ENCODE results near the gene CSTPP1.

CSTPP1 gene

DNA sequence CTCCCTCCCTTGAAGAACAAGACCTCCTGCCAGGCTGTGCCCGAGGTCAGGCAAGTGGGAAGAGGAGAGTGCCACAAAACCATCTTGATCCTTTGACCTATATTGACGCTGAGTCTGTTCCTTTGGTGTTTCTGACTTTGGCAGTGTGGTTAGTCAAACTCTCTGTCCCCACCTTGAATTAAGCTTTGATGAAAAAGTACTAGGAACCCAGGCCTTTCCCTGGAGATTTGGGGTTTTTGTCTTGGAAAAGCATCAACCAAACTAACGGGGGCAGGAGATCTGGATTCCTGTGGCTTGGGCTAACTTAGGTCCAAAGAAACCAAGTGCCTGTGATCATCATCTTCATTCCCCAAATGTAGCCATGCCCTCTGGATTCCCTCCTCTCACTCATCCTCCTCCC lies 199.8 kb downstream of the CSTPP1 start (continued):
- TF ChIP-seq, protein P1, sequence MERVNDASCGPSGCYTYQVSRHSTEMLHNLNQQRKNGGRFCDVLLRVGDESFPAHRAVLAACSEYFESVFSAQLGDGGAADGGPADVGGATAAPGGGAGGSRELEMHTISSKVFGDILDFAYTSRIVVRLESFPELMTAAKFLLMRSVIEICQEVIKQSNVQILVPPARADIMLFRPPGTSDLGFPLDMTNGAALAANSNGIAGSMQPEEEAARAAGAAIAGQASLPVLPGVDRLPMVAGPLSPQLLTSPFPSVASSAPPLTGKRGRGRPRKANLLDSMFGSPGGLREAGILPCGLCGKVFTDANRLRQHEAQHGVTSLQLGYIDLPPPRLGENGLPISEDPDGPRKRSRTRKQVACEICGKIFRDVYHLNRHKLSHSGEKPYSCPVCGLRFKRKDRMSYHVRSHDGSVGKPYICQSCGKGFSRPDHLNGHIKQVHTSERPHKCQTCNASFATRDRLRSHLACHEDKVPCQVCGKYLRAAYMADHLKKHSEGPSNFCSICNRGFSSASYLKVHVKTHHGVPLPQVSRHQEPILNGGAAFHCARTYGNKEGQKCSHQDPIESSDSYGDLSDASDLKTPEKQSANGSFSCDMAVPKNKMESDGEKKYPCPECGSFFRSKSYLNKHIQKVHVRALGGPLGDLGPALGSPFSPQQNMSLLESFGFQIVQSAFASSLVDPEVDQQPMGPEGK (CRISPR knock-in tag; IDR thresholded peaks at IDR 0.05; ENCODE audit: borderline replicate concordance) = no peak
- no peak for TF ChIP-seq ISL1 (CRISPR knock-in tag; IDR thresholded peaks at IDR 0.05)
- no peak for TF ChIP-seq ARNTL (CRISPR knock-in tag; IDR thresholded peaks at IDR 0.05; ENCODE audit: borderline replicate concordance, low read depth)
- TF ChIP-seq, protein P2, sequence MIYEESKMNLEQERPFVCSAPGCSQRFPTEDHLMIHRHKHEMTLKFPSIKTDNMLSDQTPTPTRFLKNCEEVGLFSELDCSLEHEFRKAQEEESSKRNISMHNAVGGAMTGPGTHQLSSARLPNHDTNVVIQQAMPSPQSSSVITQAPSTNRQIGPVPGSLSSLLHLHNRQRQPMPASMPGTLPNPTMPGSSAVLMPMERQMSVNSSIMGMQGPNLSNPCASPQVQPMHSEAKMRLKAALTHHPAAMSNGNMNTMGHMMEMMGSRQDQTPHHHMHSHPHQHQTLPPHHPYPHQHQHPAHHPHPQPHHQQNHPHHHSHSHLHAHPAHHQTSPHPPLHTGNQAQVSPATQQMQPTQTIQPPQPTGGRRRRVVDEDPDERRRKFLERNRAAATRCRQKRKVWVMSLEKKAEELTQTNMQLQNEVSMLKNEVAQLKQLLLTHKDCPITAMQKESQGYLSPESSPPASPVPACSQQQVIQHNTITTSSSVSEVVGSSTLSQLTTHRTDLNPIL (CRISPR knock-in tag; IDR thresholded peaks at IDR 0.05; ENCODE audit: low read depth) = no peak
- TF ChIP-seq PPARA (CRISPR knock-in tag; IDR thresholded peaks at IDR 0.05; ENCODE audit: borderline replicate concordance) = no peak
- TF ChIP-seq OSR1 (CRISPR knock-in tag; IDR thresholded peaks at IDR 0.05) = no peak
- TF ChIP-seq, protein P3, sequence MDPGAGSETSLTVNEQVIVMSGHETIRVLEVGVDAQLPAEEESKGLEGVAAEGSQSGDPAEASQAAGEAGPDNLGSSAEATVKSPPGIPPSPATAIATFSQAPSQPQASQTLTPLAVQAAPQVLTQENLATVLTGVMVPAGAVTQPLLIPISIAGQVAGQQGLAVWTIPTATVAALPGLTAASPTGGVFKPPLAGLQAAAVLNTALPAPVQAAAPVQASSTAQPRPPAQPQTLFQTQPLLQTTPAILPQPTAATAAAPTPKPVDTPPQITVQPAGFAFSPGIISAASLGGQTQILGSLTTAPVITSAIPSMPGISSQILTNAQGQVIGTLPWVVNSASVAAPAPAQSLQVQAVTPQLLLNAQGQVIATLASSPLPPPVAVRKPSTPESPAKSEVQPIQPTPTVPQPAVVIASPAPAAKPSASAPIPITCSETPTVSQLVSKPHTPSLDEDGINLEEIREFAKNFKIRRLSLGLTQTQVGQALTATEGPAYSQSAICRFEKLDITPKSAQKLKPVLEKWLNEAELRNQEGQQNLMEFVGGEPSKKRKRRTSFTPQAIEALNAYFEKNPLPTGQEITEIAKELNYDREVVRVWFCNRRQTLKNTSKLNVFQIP (CRISPR knock-in tag; IDR thresholded peaks at IDR 0.05; ENCODE audit: borderline replicate concordance, low read depth) = no peak

DNA sequence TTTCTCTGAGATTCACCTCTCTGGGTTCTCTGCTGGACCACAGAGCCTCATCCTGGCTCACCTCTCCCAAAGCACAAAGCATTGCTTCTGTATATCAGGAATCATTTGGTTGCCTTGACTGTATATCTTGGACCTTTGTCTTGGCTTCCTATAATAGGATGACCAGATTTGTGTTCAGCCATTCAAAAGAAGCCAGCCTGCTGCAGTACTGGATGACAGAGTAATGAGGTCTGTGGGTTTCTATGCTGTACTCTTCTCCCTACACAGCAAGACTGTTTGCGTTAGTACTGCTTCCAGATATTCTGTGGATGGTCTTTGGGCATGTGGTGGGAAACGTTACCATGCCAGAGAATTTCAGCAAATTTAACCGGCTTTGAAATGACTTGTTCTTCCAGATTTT lies 200.4 kb downstream of the CSTPP1 start:
- TF ChIP-seq, protein P3 (CRISPR knock-in tag; IDR thresholded peaks at IDR 0.05; ENCODE audit: borderline replicate concordance, low read depth) = no peak
- TF ChIP-seq ISL1 (CRISPR knock-in tag; IDR thresholded peaks at IDR 0.05) (no peak), ZNF8 (CRISPR knock-in tag; IDR thresholded peaks at IDR 0.05) (no peak), ZNF70 (CRISPR knock-in tag; IDR thresholded peaks at IDR 0.05) (no peak), ESRRG (CRISPR knock-in tag; IDR thresholded peaks at IDR 0.05) (no peak), RARB (CRISPR knock-in tag; IDR thresholded peaks at IDR 0.05) (no peak), BACH2 (CRISPR knock-in tag; IDR thresholded peaks at IDR 0.05; ENCODE audit: borderline replicate concordance) (no peak)
- no peak for ATAC-seq

DNA sequence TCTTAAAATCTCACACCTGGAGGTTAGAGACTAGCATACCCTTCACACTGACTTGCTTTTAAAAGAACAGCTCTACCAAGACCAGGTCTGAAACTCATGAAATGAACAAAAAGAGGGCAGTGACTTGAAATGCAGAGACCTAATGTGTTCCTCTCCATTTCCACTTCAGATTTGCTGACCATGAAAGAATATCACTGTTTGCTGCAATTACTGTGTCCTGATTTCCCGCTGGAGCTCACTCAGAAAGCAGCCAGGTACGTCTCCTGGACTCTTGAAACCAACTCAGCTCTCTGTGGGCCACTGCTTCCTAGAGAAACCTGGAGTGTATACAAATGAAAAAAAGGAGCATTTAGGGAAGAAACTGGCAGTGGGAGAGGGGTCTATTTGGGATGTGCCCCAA lies 200.9 kb downstream of the CSTPP1 start:
- no peak for ATAC-seq
- TF ChIP-seq RARB (CRISPR knock-in tag; IDR thresholded peaks at IDR 0.05) (no peak), ZNF70 (CRISPR knock-in tag; IDR thresholded peaks at IDR 0.05) (no peak), TCF4 (CRISPR knock-in tag; IDR thresholded peaks at IDR 0.05; ENCODE audit: borderline replicate concordance) (no peak), SNAI2 (CRISPR knock-in tag; IDR thresholded peaks at IDR 0.05) (no peak), ZFP30 (CRISPR knock-in tag; IDR thresholded peaks at IDR 0.05) (no peak), ZFP3 (CRISPR knock-in tag; IDR thresholded peaks at IDR 0.05) (no peak), CSDC2 (CRISPR knock-in tag; IDR thresholded peaks at IDR 0.05) (no peak), ZNF565 (CRISPR knock-in tag; conservative IDR thresholded peaks at IDR 0.05; ENCODE audit: low read depth) (no peak), OSR1 (CRISPR knock-in tag; IDR thresholded peaks at IDR 0.05) (no peak), ZC3H10 (CRISPR knock-in tag; IDR thresholded peaks at IDR 0.05) (no peak)
- TF ChIP-seq, protein P1 (CRISPR knock-in tag; IDR thresholded peaks at IDR 0.05; ENCODE audit: borderline replicate concordance) = no peak
- TF ChIP-seq, protein P4, sequence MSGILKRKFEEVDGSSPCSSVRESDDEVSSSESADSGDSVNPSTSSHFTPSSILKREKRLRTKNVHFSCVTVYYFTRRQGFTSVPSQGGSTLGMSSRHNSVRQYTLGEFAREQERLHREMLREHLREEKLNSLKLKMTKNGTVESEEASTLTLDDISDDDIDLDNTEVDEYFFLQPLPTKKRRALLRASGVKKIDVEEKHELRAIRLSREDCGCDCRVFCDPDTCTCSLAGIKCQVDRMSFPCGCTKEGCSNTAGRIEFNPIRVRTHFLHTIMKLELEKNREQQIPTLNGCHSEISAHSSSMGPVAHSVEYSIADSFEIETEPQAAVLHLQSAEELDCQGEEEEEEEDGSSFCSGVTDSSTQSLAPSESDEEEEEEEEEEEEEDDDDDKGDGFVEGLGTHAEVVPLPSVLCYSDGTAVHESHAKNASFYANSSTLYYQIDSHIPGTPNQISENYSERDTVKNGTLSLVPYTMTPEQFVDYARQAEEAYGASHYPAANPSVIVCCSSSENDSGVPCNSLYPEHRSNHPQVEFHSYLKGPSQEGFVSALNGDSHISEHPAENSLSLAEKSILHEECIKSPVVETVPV (CRISPR knock-in tag; IDR thresholded peaks at IDR 0.05) = no peak
- TF ChIP-seq, protein P2 (CRISPR knock-in tag; IDR thresholded peaks at IDR 0.05; ENCODE audit: low read depth) = no peak
- TF ChIP-seq, protein P5, sequence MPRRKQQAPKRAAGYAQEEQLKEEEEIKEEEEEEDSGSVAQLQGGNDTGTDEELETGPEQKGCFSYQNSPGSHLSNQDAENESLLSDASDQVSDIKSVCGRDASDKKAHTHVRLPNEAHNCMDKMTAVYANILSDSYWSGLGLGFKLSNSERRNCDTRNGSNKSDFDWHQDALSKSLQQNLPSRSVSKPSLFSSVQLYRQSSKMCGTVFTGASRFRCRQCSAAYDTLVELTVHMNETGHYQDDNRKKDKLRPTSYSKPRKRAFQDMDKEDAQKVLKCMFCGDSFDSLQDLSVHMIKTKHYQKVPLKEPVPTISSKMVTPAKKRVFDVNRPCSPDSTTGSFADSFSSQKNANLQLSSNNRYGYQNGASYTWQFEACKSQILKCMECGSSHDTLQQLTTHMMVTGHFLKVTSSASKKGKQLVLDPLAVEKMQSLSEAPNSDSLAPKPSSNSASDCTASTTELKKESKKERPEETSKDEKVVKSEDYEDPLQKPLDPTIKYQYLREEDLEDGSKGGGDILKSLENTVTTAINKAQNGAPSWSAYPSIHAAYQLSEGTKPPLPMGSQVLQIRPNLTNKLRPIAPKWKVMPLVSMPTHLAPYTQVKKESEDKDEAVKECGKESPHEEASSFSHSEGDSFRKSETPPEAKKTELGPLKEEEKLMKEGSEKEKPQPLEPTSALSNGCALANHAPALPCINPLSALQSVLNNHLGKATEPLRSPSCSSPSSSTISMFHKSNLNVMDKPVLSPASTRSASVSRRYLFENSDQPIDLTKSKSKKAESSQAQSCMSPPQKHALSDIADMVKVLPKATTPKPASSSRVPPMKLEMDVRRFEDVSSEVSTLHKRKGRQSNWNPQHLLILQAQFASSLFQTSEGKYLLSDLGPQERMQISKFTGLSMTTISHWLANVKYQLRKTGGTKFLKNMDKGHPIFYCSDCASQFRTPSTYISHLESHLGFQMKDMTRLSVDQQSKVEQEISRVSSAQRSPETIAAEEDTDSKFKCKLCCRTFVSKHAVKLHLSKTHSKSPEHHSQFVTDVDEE (CRISPR knock-in tag; IDR thresholded peaks at IDR 0.05) = no peak
